HepG2 (cell line): ENCODE measurements around the gene IER5L. TPM values are rescaled to one million over a fixed set of nuclear protein-coding genes. Genes with fewer than 3 reads are reported as not detected.
A peak's percentile ranks its signal among the peaks of the same experiment; 100 is the strongest.

Experiments
- EHMT2 ChIP-seq: fragments of 200-600 bp; sonication (generic); IDR thresholded peaks from 2 replicates; pipeline ENCODE4 v1.7.0; 2017; ENCODE audit warnings: antibody characterized with exemption, low read depth, low read length, borderline replicate concordance
- HCFC1 ChIP-seq: fragments of 150-350 bp; IDR thresholded peaks from 2 replicates; pipeline ENCODE4 v1.6.1; 2014; ENCODE audit warnings: low read depth, low read length
- HES4 ChIP-seq: sonication (generic); formaldehyde crosslinking; IDR thresholded peaks from 2 replicates; pipeline ENCODE4 v1.9.0; 2021; ENCODE audit warnings: mild to moderate bottlenecking, missing genetic modification reagents, borderline replicate concordance
- JUN ChIP-seq: sonication (generic); formaldehyde crosslinking; IDR thresholded peaks from 2 replicates; pipeline ENCODE4 v1.4.0; 2020; ENCODE audit warnings: mild to moderate bottlenecking, missing genetic modification reagents
- MED13 ChIP-seq: sonication (generic); formaldehyde crosslinking; IDR thresholded peaks from 2 replicates; pipeline ENCODE4 v1.5.0; 2020; ENCODE audit warnings: missing genetic modification reagents
- NR2C2 ChIP-seq: sonication (generic); formaldehyde crosslinking; IDR thresholded peaks from 2 replicates; pipeline ENCODE4 v1.4.0; 2020; ENCODE audit warnings: missing genetic modification reagents, mild to moderate bottlenecking, moderate library complexity, borderline replicate concordance
- NR2F1 ChIP-seq, 2 experiments: fragments of 450-650 bp in 1 of 2; formaldehyde crosslinking in 1 of 2; IDR thresholded peaks; 2 replicates each; pipeline versions ENCODE4 v1.5.0 to v1.6.1; 2016 to 2020; ENCODE audit warnings: mild to moderate bottlenecking in 1 of 2, missing compliant biosample characterization in 1 of 2, missing genetic modification reagents in 1 of 2, moderate library complexity in 1 of 2
- NR2F6 ChIP-seq, 2 experiments: IDR thresholded peaks; 2 replicates each; pipeline ENCODE4 v1.6.1; 2016; ENCODE audit warnings: antibody characterized with exemption in 1 of 2, mild to moderate bottlenecking in 1 of 2
- PLRG1 ChIP-seq: fragments of 450-650 bp; conservative IDR thresholded peaks from 2 replicates; pipeline ENCODE4 v1.6.1; 2016
- RBM22 ChIP-seq: fragments of 200-400 bp; formaldehyde crosslinking; optimal IDR thresholded peaks from 2 replicates; pipeline ENCODE3; 2017; ENCODE audit warnings: mild to moderate bottlenecking, low read length, moderate library complexity
- ZFP36L1 ChIP-seq: sonication (generic); formaldehyde crosslinking; IDR thresholded peaks from 2 replicates; pipeline ENCODE4 v1.8.0; 2022; ENCODE audit warnings: mild to moderate bottlenecking, missing genetic modification reagents, moderate library complexity
- ZMAT3 ChIP-seq: sonication (generic); formaldehyde crosslinking; conservative IDR thresholded peaks from 2 replicates; pipeline ENCODE4 v1.7.0; 2021; ENCODE audit warnings: missing genetic modification reagents
- ZMYM3 ChIP-seq: sonication (generic); formaldehyde crosslinking; IDR thresholded peaks from 2 replicates; pipeline ENCODE4 v1.5.1; 2020; ENCODE audit warnings: mild to moderate bottlenecking, missing genetic modification reagents
- ZNF232 ChIP-seq: sonication (generic); formaldehyde crosslinking; IDR thresholded peaks from 2 replicates; pipeline ENCODE4 v1.4.0; 2020; ENCODE audit warnings: missing genetic modification reagents, borderline replicate concordance
- ZNF761 ChIP-seq: sonication (generic); formaldehyde crosslinking; conservative IDR thresholded peaks from 2 replicates; pipeline ENCODE4 v1.4.0; 2020; ENCODE audit warnings: mild to moderate bottlenecking, missing genetic modification reagents
- ZNF83 ChIP-seq: sonication (generic); formaldehyde crosslinking; IDR thresholded peaks from 2 replicates; pipeline ENCODE4 v1.4.0; 2020; ENCODE audit warnings: missing genetic modification reagents, mild to moderate bottlenecking, borderline replicate concordance
- ZSCAN20 ChIP-seq: sonication (generic); formaldehyde crosslinking; IDR thresholded peaks from 2 replicates; pipeline ENCODE4 v1.4.0; 2020; ENCODE audit warnings: missing genetic modification reagents, mild to moderate bottlenecking, borderline replicate concordance
- ZSCAN9 ChIP-seq: IDR thresholded peaks from 2 replicates; pipeline ENCODE4 v1.6.1; 2016; ENCODE audit warnings: borderline replicate concordance
- polyA plus RNA-seq, 8 experiments: library from polyadenylated mRNA; depleted of rRNA in 3 of 8; stranded (reverse) in 7 of 8; unstranded in 1 of 8; fragments of >200 nt; fragmentation: Illumina TruSeq in 4 of 8; extraction: Trizol in 4 of 8; gene quantifications; 2 replicates each; pipeline versions ENCODE4 v1.2.1 to v1.2.3, GENCODE V29; 2011 to 2016; ENCODE audit warnings: low read depth in 4 of 8, missing spikeins in 1 of 8, mixed read lengths in 1 of 8; ENCODE audit not compliant: insufficient read depth in 1 of 8
- total RNA-seq, 5 experiments: library from RNA; depleted of rRNA; stranded (reverse); fragments of >200 nt; fragmentation: Illumina TruSeq; extraction: Trizol; gene quantifications; 2 replicates each; pipeline ENCODE4 v1.2.3, GENCODE V29; 2016; ENCODE audit warnings: low read depth in 1 of 5
- TF ChIP-seq, protein P1 (sequence below): sonication (generic); formaldehyde crosslinking; IDR thresholded peaks from 2 replicates; pipeline ENCODE4 v1.5.0; 2020; ENCODE audit warnings: missing genetic modification reagents
- TF ChIP-seq, protein P2 (sequence below): sonication (generic); formaldehyde crosslinking; IDR thresholded peaks from 2 replicates; pipeline ENCODE4 v1.8.0; 2022; ENCODE audit warnings: missing genetic modification reagents, mild to moderate bottlenecking, inconsistent platforms, borderline replicate concordance
- TF ChIP-seq, protein P3 (sequence below): IDR thresholded peaks from 2 replicates; pipeline ENCODE4 v1.6.1; 2016; ENCODE audit warnings: missing genetic modification reagents, missing compliant biosample characterization
- TF ChIP-seq, protein P4 (sequence below): sonication (generic); formaldehyde crosslinking; IDR thresholded peaks from 2 replicates; pipeline ENCODE4 v1.4.0; 2020; ENCODE audit warnings: mild to moderate bottlenecking, low read depth, missing genetic modification reagents
- TF ChIP-seq, protein P5 (sequence below): sonication (generic); formaldehyde crosslinking; IDR thresholded peaks from 2 replicates; pipeline ENCODE4 v1.5.1; 2020; ENCODE audit warnings: mild to moderate bottlenecking, missing genetic modification reagents, moderate library complexity

Gene IER5L
- total and polyA plus RNA-seq, 2 of the 13 experiments (the other 11 are each of a cell fraction or from before 2014, with no cell fraction given), result 1.8 to 3.3 TPM

DNA sequence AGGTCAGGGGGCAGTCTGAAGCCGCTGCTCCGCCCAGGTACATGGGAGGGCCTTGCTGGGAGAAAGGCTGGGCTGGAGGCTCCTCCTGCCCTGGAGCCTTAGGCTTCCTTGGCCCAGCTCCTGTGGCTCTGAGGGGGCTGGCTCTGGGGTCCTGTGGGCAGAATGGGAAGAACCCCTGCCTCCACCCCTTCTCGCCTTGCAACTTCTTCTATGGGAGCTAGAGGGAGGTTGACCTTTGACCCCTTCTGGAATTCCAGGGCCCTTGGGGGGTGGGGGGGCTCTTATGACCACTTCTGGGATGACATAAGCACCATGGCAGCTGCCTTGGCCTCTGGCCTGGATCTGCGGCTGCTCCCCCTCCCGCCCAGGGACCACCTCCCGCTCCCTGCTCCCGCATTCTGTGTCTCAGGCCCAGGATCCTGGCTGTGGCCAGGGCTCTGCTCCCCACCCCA, 32.2 kb downstream of the IER5L start (continued):
- TF ChIP-seq ZNF761 (CRISPR knock-in tag) (no peak), HES4 (CRISPR knock-in tag) (no peak), ZNF83 (CRISPR knock-in tag) (no peak), NR2F1 (CRISPR knock-in tag; IDR thresholded peaks at IDR 0.05) (peak in 1 of 2 experiments; percentile 49; a peak in 2 of 4 replicates), RBM22 (peak; percentile 60), ZNF232 (no peak), ZMYM3 (CRISPR knock-in tag) (no peak), JUN (CRISPR knock-in tag) (no peak), ZSCAN9 (CRISPR knock-in tag) (no peak), PLRG1 (no peak), ZSCAN20 (CRISPR knock-in tag) (no peak), NR2C2 (CRISPR knock-in tag) (peak; percentile 53; the same call in 1 of the 2 replicates), ZFP36L1 (no peak), EHMT2 (no peak), MED13 (CRISPR knock-in tag) (no peak), ZMAT3 (CRISPR knock-in tag) (no peak), HCFC1 (no peak), NR2F6 (IDR thresholded peaks at IDR 0.05) (peak; percentile 80), NR2F6 (CRISPR knock-in tag; IDR thresholded peaks at IDR 0.05) (peak; percentile 34; the same call in 1 of the 2 replicates)
- TF ChIP-seq, protein P1, sequence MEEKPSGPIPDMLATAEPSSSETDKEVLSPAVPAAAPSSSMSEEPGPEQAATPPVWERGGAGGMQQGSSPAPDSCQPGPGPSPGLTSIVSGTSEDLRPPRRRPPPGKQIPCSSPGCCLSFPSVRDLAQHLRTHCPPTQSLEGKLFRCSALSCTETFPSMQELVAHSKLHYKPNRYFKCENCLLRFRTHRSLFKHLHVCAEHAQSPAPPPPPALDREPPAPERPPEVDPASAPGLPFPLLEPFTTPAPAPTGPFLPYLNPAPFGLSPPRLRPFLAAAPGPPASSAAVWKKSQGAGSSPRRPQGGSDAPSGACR (CRISPR knock-in tag), result no peak
- TF ChIP-seq, protein P2, sequence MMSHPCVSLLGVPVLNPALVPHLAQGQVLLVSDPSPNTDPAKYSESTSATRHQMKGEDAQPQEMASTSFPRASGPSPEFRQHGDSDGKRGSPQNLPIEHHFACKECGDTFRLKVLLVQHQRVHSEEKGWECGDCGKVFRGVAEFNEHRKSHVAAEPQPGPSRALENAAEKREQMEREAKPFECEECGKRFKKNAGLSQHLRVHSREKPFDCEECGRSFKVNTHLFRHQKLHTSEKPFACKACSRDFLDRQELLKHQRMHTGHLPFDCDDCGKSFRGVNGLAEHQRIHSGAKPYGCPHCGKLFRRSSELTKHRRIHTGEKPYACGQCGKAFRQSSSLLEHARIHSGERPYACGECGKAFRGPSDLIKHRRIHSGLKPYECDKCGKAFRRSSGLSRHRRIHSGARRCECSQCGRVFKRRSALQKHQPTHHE (CRISPR knock-in tag), result no peak
- TF ChIP-seq, protein P3, sequence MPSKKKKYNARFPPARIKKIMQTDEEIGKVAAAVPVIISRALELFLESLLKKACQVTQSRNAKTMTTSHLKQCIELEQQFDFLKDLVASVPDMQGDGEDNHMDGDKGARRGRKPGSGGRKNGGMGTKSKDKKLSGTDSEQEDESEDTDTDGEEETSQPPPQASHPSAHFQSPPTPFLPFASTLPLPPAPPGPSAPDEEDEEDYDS (CRISPR knock-in tag), result no peak
- TF ChIP-seq, protein P4, sequence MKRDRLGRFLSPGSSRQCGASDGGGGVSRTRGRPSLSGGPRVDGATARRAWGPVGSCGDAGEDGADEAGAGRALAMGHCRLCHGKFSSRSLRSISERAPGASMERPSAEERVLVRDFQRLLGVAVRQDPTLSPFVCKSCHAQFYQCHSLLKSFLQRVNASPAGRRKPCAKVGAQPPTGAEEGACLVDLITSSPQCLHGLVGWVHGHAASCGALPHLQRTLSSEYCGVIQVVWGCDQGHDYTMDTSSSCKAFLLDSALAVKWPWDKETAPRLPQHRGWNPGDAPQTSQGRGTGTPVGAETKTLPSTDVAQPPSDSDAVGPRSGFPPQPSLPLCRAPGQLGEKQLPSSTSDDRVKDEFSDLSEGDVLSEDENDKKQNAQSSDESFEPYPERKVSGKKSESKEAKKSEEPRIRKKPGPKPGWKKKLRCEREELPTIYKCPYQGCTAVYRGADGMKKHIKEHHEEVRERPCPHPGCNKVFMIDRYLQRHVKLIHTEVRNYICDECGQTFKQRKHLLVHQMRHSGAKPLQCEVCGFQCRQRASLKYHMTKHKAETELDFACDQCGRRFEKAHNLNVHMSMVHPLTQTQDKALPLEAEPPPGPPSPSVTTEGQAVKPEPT, result no peak
- TF ChIP-seq, protein P5, sequence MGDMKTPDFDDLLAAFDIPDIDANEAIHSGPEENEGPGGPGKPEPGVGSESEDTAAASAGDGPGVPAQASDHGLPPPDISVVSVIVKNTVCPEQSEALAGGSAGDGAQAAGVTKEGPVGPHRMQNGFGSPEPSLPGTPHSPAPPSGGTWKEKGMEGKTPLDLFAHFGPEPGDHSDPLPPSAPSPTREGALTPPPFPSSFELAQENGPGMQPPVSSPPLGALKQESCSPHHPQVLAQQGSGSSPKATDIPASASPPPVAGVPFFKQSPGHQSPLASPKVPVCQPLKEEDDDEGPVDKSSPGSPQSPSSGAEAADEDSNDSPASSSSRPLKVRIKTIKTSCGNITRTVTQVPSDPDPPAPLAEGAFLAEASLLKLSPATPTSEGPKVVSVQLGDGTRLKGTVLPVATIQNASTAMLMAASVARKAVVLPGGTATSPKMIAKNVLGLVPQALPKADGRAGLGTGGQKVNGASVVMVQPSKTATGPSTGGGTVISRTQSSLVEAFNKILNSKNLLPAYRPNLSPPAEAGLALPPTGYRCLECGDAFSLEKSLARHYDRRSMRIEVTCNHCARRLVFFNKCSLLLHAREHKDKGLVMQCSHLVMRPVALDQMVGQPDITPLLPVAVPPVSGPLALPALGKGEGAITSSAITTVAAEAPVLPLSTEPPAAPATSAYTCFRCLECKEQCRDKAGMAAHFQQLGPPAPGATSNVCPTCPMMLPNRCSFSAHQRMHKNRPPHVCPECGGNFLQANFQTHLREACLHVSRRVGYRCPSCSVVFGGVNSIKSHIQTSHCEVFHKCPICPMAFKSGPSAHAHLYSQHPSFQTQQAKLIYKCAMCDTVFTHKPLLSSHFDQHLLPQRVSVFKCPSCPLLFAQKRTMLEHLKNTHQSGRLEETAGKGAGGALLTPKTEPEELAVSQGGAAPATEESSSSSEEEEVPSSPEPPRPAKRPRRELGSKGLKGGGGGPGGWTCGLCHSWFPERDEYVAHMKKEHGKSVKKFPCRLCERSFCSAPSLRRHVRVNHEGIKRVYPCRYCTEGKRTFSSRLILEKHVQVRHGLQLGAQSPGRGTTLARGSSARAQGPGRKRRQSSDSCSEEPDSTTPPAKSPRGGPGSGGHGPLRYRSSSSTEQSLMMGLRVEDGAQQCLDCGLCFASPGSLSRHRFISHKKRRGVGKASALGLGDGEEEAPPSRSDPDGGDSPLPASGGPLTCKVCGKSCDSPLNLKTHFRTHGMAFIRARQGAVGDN (CRISPR knock-in tag), result peak; percentile 49
